ENCODE results near the gene DGAT2L6. TPM values are rescaled to one million over a fixed set of nuclear protein-coding genes. Genes with fewer than 3 reads are reported as not detected.

Gene DGAT2L6
- polyA plus RNA-seq (2012; ENCODE audit: insufficient read length, low read depth) = not detected

- TF ChIP-seq SIN3A (IDR thresholded peaks at IDR 0.05; ENCODE audit: borderline replicate concordance, insufficient read depth, low read length) (no peak), TAF1 (IDR thresholded peaks at IDR 0.05; ENCODE audit: borderline replicate concordance, insufficient read depth, low read length) (no peak), POLR2AphosphoS5 (IDR thresholded peaks at IDR 0.05; ENCODE audit: low read depth, low read length) (no peak), FOXP2 (optimal IDR thresholded peaks at IDR 0.05; ENCODE audit: borderline replicate concordance, extremely low read depth, extremely low read length, insufficient read depth) (no peak), REST (IDR thresholded peaks at IDR 0.05; ENCODE audit: insufficient read depth in 1 of 2, low read depth in 2 of 2, low read length in 2 of 2) (no peak)
Measured at GRCh38 chrX:70176938-70177533, at the start of gene DGAT2L6. Gene DGAT2L6, plus strand, starts transcription at chrX:70177483. Its CDS starts 100 bp downstream, at chrX:70177583.

GRCh38 chrX:70128071-70128470 is 49.2 kb upstream of the DGAT2L6 start:
- TF ChIP-seq REST (IDR thresholded peaks at IDR 0.05; ENCODE audit: insufficient read depth in 1 of 2, low read depth in 2 of 2, low read length in 2 of 2) (no peak), POLR2AphosphoS5 (IDR thresholded peaks at IDR 0.05; ENCODE audit: low read depth, low read length) (no peak), SIN3A (IDR thresholded peaks at IDR 0.05; ENCODE audit: borderline replicate concordance, insufficient read depth, low read length) (no peak), TAF1 (IDR thresholded peaks at IDR 0.05; ENCODE audit: borderline replicate concordance, insufficient read depth, low read length) (no peak), FOXP2 (optimal IDR thresholded peaks at IDR 0.05; ENCODE audit: borderline replicate concordance, extremely low read depth, extremely low read length, insufficient read depth) (no peak)

GRCh38 chrX:70129816-70130215 is 47.5 kb upstream of the DGAT2L6 start:
- no peak for TF ChIP-seq SIN3A (IDR thresholded peaks at IDR 0.05; ENCODE audit: borderline replicate concordance, insufficient read depth, low read length)

- TF ChIP-seq POLR2AphosphoS5 (IDR thresholded peaks at IDR 0.05; ENCODE audit: low read depth, low read length) (no peak), FOXP2 (optimal IDR thresholded peaks at IDR 0.05; ENCODE audit: borderline replicate concordance, extremely low read depth, extremely low read length, insufficient read depth) (no peak), SIN3A (IDR thresholded peaks at IDR 0.05; ENCODE audit: borderline replicate concordance, insufficient read depth, low read length) (no peak), TAF1 (IDR thresholded peaks at IDR 0.05; ENCODE audit: borderline replicate concordance, insufficient read depth, low read length) (no peak), REST (IDR thresholded peaks at IDR 0.05; ENCODE audit: insufficient read depth in 1 of 2, low read depth in 2 of 2, low read length in 2 of 2) (no peak)
Measured at GRCh38 chrX:70132224-70132623, 45.1 kb upstream of the DGAT2L6 start.

GRCh38 chrX:70132877-70133302 is 44.4 kb upstream of the DGAT2L6 start:
- no peak for TF ChIP-seq TAF1 (IDR thresholded peaks at IDR 0.05; ENCODE audit: borderline replicate concordance, insufficient read depth, low read length)
- TF ChIP-seq POLR2AphosphoS5 (IDR thresholded peaks at IDR 0.05; ENCODE audit: low read depth, low read length) = 0 out of 2 replicates have a peak, but pooled peaks have one; percentile 4

GRCh38 chrX:70133303-70134115 is 43.8 kb upstream of the DGAT2L6 start, which contains the start of gene IGBP1:
Gene IGBP1, plus strand, starts transcription at chrX:70133447. Its CDS starts 501 bp downstream, at chrX:70133948.
- TF ChIP-seq FOXP2 (optimal IDR thresholded peaks at IDR 0.05; ENCODE audit: borderline replicate concordance, extremely low read depth, extremely low read length, insufficient read depth) = no peak
- peak; percentile 56; the same call in 1 of the 2 replicates for TF ChIP-seq POLR2AphosphoS5 (IDR thresholded peaks at IDR 0.05; ENCODE audit: low read depth, low read length)
- no peak for TF ChIP-seq REST (IDR thresholded peaks at IDR 0.05; ENCODE audit: insufficient read depth in 1 of 2, low read depth in 2 of 2, low read length in 2 of 2)
- TF ChIP-seq TAF1 (IDR thresholded peaks at IDR 0.05; ENCODE audit: borderline replicate concordance, insufficient read depth, low read length) = no peak
- no peak for TF ChIP-seq SIN3A (IDR thresholded peaks at IDR 0.05; ENCODE audit: borderline replicate concordance, insufficient read depth, low read length)

Measured in PFSK-1 (cell line).